ENCODE data around the gene RNF123.

DNA sequence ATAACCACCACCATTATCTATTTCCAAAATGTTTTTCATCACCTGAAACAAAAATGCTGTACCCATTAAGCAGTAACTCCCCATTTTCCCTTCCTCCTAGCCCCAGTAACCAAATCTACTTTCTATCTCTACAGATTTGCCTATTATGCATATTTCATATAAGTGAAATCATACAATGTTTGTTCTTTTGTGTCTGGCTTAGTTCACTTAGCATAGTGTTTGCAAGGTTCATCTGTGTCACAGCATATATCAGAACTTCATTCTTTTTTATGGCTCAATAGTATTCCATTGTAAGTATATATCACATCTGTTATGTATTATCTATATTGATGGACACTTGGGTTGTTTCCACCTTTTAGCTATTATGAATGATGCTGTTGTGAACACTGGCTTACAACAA lies 51.1 kb downstream of the RNF123 start:
- TF ChIP-seq POLR2A (IDR thresholded peaks at IDR 0.05; ENCODE audit: extremely low read depth, insufficient read length) (no peak), MYC (IDR thresholded peaks at IDR 0.05; ENCODE audit: low read depth, low read length) (no peak)
- TF ChIP-seq, protein P1, sequence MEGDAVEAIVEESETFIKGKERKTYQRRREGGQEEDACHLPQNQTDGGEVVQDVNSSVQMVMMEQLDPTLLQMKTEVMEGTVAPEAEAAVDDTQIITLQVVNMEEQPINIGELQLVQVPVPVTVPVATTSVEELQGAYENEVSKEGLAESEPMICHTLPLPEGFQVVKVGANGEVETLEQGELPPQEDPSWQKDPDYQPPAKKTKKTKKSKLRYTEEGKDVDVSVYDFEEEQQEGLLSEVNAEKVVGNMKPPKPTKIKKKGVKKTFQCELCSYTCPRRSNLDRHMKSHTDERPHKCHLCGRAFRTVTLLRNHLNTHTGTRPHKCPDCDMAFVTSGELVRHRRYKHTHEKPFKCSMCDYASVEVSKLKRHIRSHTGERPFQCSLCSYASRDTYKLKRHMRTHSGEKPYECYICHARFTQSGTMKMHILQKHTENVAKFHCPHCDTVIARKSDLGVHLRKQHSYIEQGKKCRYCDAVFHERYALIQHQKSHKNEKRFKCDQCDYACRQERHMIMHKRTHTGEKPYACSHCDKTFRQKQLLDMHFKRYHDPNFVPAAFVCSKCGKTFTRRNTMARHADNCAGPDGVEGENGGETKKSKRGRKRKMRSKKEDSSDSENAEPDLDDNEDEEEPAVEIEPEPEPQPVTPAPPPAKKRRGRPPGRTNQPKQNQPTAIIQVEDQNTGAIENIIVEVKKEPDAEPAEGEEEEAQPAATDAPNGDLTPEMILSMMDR (IDR thresholded peaks at IDR 0.05; ENCODE audit: low read depth, low read length) = no peak

Data from NB4 (cell line).